Measurements from ENCODE around the gene SOX30. TPM values are rescaled to one million over a fixed set of nuclear protein-coding genes. Genes with fewer than 3 reads are reported as not detected.

The SOX30 gene
- total RNA-seq, 2 donors from 2014 or later, result not detected

DNA sequence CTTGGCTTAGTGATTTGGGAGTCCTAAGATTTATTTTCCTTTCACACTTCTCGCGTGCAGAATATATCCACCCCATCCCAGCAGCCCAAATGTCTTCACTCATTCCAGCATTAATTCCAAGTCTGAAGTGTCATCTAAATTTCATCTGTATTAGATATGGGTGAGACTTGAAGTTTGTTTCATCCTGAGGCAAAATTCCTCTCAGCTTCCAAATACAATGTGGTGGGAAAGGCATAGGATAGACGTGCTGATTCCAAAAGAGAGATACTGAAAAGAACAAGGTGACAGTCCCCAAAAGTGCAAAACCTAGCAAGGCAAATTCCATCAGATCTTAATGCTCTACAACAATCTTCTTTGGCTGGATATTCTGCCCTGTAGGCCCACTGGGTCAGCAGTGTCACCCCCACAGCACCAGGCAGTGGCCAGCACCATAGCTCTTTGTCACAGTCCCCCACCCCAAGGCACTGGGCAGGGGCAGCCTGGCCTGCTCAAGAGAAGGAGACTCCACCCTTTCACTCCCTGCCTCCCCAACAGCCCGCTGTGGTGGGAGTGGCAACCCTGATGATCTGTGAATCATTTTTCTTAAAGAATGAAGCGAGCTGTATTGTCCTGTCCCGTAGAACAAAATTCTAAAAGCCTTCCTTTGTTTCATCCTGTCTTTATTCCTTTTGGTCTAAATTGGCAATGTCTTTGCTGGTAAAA is 74.0 kb downstream of the SOX30 start:
- Histone ChIP-seq H3K27me3 (peaks cover 0 to 10% of the 10 kb centered on the region in 2 donors), H3K4me3 (no peak overlapping the region), H3K27ac (no peak overlapping the region), H3K36me3 (replicated peaks in 1 of 2; ENCODE audit: insufficient read depth in 1 of 2, low read depth in 2 of 2) (no peaks in the 10 kb centered on the region), H3K4me1 (peaks cover 19% of the 10 kb centered on the region), H3K9me3 (no peaks in the 10 kb centered on the region)
- intact Hi-C loops (cut with DNase I), result no loop called here
- TF ChIP-seq POLR2A (IDR thresholded peaks at IDR 0.05), result no peak
- TF ChIP-seq, protein P1, sequence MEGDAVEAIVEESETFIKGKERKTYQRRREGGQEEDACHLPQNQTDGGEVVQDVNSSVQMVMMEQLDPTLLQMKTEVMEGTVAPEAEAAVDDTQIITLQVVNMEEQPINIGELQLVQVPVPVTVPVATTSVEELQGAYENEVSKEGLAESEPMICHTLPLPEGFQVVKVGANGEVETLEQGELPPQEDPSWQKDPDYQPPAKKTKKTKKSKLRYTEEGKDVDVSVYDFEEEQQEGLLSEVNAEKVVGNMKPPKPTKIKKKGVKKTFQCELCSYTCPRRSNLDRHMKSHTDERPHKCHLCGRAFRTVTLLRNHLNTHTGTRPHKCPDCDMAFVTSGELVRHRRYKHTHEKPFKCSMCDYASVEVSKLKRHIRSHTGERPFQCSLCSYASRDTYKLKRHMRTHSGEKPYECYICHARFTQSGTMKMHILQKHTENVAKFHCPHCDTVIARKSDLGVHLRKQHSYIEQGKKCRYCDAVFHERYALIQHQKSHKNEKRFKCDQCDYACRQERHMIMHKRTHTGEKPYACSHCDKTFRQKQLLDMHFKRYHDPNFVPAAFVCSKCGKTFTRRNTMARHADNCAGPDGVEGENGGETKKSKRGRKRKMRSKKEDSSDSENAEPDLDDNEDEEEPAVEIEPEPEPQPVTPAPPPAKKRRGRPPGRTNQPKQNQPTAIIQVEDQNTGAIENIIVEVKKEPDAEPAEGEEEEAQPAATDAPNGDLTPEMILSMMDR (IDR thresholded peaks at IDR 0.05), result no peak
- no peak for DNase-seq
- 90 to 91% methylated on average over 6 of the region's 6 CpGs for WGBS, 2 donors
- no peak for ATAC-seq

DNA sequence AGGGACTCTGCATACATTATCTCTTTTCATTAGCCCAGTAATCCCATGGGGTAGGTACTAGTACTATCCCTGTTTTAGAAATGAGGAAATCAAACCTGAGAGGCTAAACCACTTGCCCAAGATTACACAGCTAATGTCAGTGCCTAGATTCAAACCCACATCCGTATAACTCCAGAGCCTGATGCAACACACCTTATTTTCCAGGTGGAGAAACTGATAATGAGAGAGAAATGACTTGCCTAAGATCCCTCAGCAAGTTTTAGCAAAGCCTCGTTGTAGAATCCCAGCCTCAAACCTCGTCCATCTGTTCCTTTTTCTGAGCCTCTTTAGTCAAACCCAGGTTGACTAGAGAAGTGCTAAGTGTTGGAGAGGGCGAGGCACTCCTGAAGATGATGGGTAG is 75.6 kb downstream of the SOX30 start:
- H3K4me1 ChIP-seq, result peaks cover 19% of the 10 kb centered on the region
- ATAC-seq, result no peak
- H3K27me3 ChIP-seq, result peaks cover 0 to 10% of the 10 kb centered on the region in 2 donors
- H3K4me3 ChIP-seq, result no peak overlapping the region
- TF ChIP-seq, protein P1 (IDR thresholded peaks at IDR 0.05), result no peak
- no peak for TF ChIP-seq POLR2A (IDR thresholded peaks at IDR 0.05)
- no peak overlapping the region for H3K27ac ChIP-seq
- no peak for DNase-seq
- intact Hi-C loops (cut with DNase I), result no loop called here
- 70 to 79% methylated on average over 4 of the region's 4 CpGs for WGBS, 2 donors
- H3K36me3 ChIP-seq (replicated peaks in 1 of 2; ENCODE audit: insufficient read depth in 1 of 2, low read depth in 2 of 2), result no peaks in the 10 kb centered on the region
- no peaks in the 10 kb centered on the region for H3K9me3 ChIP-seq

Small RNA genes within 50 kb of the gene (small RNA-seq; reads per million reads assigned to genes)
- not detected for gene RNU6-390P

Other genes with a start within 250 kb of the SOX30 start
- not detected for gene NIPAL4, start 192.2 kb downstream of the SOX30 start, total RNA-seq
- 1 to 10 TPM; 1.3 to 1.6 TPM for gene ADAM19, start 76.7 kb downstream of the SOX30 start, total RNA-seq
- gene C5orf52, start 19.1 kb upstream of the SOX30 start, total RNA-seq, result not detected
- gene THG1L, start 79.0 kb upstream of the SOX30 start, total RNA-seq, result 10 to 100 TPM in 1 of 2 donors, 1 to 10 TPM in 1; 4.4 to 12.5 TPM
- 1 to 10 TPM; 1.3 to 3.6 TPM for gene LSM11, start 91.3 kb upstream of the SOX30 start, total RNA-seq
- gene CLINT1, start 206.7 kb upstream of the SOX30 start, total RNA-seq, result 10 to 100 TPM; 59.0 to 75.8 TPM

All from body of pancreas (tissue), 4 donors.